GM23338 (cell line): ENCODE measurements around the gene WNT8B. TPM values are rescaled to one million over a fixed set of nuclear protein-coding genes. Genes with fewer than 3 reads are reported as not detected.

Experiments used
- ATAC-seq: fragments of 200-7000 bp; cut with Tn5 transposase; 3 replicates; pipeline ENCODE4 v1.9.1; 2020
- DNase-seq: peaks from one replicate; pipeline ENCODE4 v3.0.0-alpha.2; 2015; ENCODE audit warnings: low spot score
- H2AFZ ChIP-seq: fragments of 200-600 bp; sonication (generic); 2 replicates; pipeline ENCODE4 v1.8.0; 2016; ENCODE audit warnings: antibody characterized with exemption, mild to moderate bottlenecking, moderate library complexity
- H3F3A ChIP-seq: fragments of 200-600 bp; sonication (generic); replicated peaks from 2 replicates; pipeline ENCODE4 v1.8.0; 2017; ENCODE audit warnings: antibody characterized with exemption, mixed run types, low read depth
- H3K27ac ChIP-seq: fragments of 200-600 bp; sonication (generic); 2 replicates; pipeline ENCODE4 v1.6.1; 2016; ENCODE audit warnings: low read depth
- H3K27me3 ChIP-seq: fragments of 200-600 bp; sonication (generic); 2 replicates; pipeline ENCODE4 v1.8.0; 2016; ENCODE audit warnings: mild to moderate bottlenecking, mixed run types, moderate library complexity; ENCODE audit not compliant: insufficient read depth
- H3K36me3 ChIP-seq: fragments of 200-600 bp; sonication (generic); 2 replicates; pipeline ENCODE4 v1.8.0; 2016; ENCODE audit warnings: mild to moderate bottlenecking; ENCODE audit not compliant: insufficient read depth
- H3K4me1 ChIP-seq: fragments of 200-600 bp; sonication (generic); 2 replicates; pipeline ENCODE4 v1.8.0; 2016; ENCODE audit warnings: mild to moderate bottlenecking, moderate library complexity; ENCODE audit not compliant: insufficient read depth
- H3K4me2 ChIP-seq: fragments of 200-600 bp; sonication (generic); 2 replicates; pipeline ENCODE4 v1.7.1; 2017; ENCODE audit warnings: mixed run types
- H3K4me3 ChIP-seq: fragments of 200-600 bp; sonication (generic); 2 replicates; pipeline ENCODE4 v1.6.1; 2016; ENCODE audit warnings: mixed run types
- H3K79me2 ChIP-seq: fragments of 200-600 bp; sonication (generic); replicated peaks from 2 replicates; pipeline ENCODE4 v1.8.0; 2017; ENCODE audit warnings: mild to moderate bottlenecking; ENCODE audit not compliant: insufficient read depth
- H3K9me2 ChIP-seq: fragments of 200-600 bp; sonication (generic); 2 replicates; pipeline ENCODE4 v1.8.0; 2017; ENCODE audit not compliant: insufficient read depth
- H4K20me1 ChIP-seq: fragments of 200-600 bp; sonication (generic); replicated peaks from 2 replicates; pipeline ENCODE4 v1.8.0; 2017; ENCODE audit warnings: mild to moderate bottlenecking; ENCODE audit not compliant: insufficient read depth
- H3K27ac Mint-ChIP-seq: 2 replicates; pipeline ENCODE4 v1.8.0; 2020; ENCODE audit warnings: inconsistent platforms, mild to moderate bottlenecking, moderate library complexity, mixed read lengths
- H3K27me3 Mint-ChIP-seq: 3 replicates; pipeline ENCODE4 v1.8.0; 2022; ENCODE audit warnings: low read depth, mild to moderate bottlenecking, moderate library complexity, mixed read lengths, inconsistent platforms; ENCODE audit not compliant: insufficient read depth, poor library complexity
- H3K36me3 Mint-ChIP-seq: 3 replicates; pipeline ENCODE4 v1.8.0; 2021; ENCODE audit warnings: low read depth, mild to moderate bottlenecking, inconsistent platforms, moderate library complexity, mixed read lengths
- H3K4me1 Mint-ChIP-seq: 3 replicates; pipeline ENCODE4 v1.8.0; 2020; ENCODE audit warnings: mild to moderate bottlenecking, inconsistent platforms, mixed read lengths
- H3K4me3 Mint-ChIP-seq: 3 replicates; pipeline ENCODE4 v1.8.0; 2021; ENCODE audit warnings: moderate library complexity, mild to moderate bottlenecking, inconsistent platforms, mixed read lengths
- H3K9me3 Mint-ChIP-seq: 3 replicates; pipeline ENCODE4 v1.8.0; 2020; ENCODE audit warnings: moderate library complexity, mild to moderate bottlenecking, inconsistent platforms, mixed read lengths
- CREB1 ChIP-seq: fragments of 250-450 bp; sonication (Bioruptor Pico); IDR thresholded peaks from 2 replicates; pipeline ENCODE4 v1.5.0; 2020; ENCODE audit warnings: low read depth, mild to moderate bottlenecking, moderate library complexity
- CTCF ChIP-seq, 2 experiments: fragments of 200-600 bp in 1 of 2; sonication (generic) in 1 of 2; conservative IDR thresholded peaks; 2 replicates each; pipeline versions ENCODE4 v1.5.1 to v1.6.1; 2016 to 2017; ENCODE audit warnings: antibody characterized with exemption in 2 of 2, low read depth in 2 of 2, mild to moderate bottlenecking in 2 of 2, moderate library complexity in 1 of 2
- ETS1 ChIP-seq: IDR thresholded peaks from 2 replicates; pipeline ENCODE4 v1.6.1; 2016; ENCODE audit warnings: antibody characterized with exemption
- EZH2 ChIP-seq: fragments of 200-600 bp; sonication (generic); IDR thresholded peaks from one replicate; pipeline ENCODE4 v1.8.0; 2017; ENCODE audit warnings: antibody characterized with exemption, mild to moderate bottlenecking, low read depth; ENCODE audit not compliant: unreplicated experiment
- EZH2phosphoT487 ChIP-seq: fragments of 200-600 bp; sonication (generic); IDR thresholded peaks from one replicate; pipeline ENCODE4 v1.8.1; 2018; ENCODE audit warnings: antibody characterized with exemption; ENCODE audit not compliant: unreplicated experiment
- JUNB ChIP-seq: IDR thresholded peaks from one replicate; pipeline ENCODE4 v1.6.1; 2016; ENCODE audit warnings: antibody characterized with exemption; ENCODE audit not compliant: unreplicated experiment
- NANOG ChIP-seq: IDR thresholded peaks from 2 replicates; pipeline ENCODE4 v1.6.1; 2016; ENCODE audit warnings: antibody characterized with exemption, borderline replicate concordance
- REST ChIP-seq: IDR thresholded peaks from one replicate; pipeline ENCODE4 v1.6.1; 2018; ENCODE audit warnings: antibody characterized with exemption; ENCODE audit not compliant: unreplicated experiment
- STAT1 ChIP-seq: IDR thresholded peaks from one replicate; pipeline ENCODE4 v1.6.1; 2016; ENCODE audit warnings: antibody characterized with exemption; ENCODE audit not compliant: unreplicated experiment
- ZNF114 ChIP-seq: fragments of 250-450 bp; sonication (Bioruptor Pico); IDR thresholded peaks from 2 replicates; pipeline ENCODE4 v1.5.0; 2020; ENCODE audit warnings: mild to moderate bottlenecking, moderate library complexity
- ZNF462 ChIP-seq: fragments of 250-450 bp; sonication (Bioruptor Pico); IDR thresholded peaks from 2 replicates; pipeline ENCODE4 v1.5.0; 2020; ENCODE audit warnings: mild to moderate bottlenecking, moderate library complexity
- polyA plus RNA-seq: library from polyadenylated mRNA; unstranded; fragments of >200 nt; fragmentation: Nextera tagmentation; extraction: Ambion mirVana; gene quantifications from 2 replicates; pipeline ENCODE4 v1.2.1, GENCODE V29; 2016
- total RNA-seq: library from RNA; depleted of rRNA; stranded (reverse); fragments of >200 nt; shearing (Covaris generic); gene quantifications from 2 replicates; pipeline ENCODE4 v1.2.3, GENCODE V29; 2014

Gene WNT8B
- total and polyA plus RNA-seq, 2 experiments from 2014 or later: 0.74 to 1.3 TPM

- DNase-seq (no peak), ATAC-seq (no peak)
- no peak overlapping the region for H3K4me3 Mint-ChIP-seq
- H3K27ac Mint-ChIP-seq: no peak overlapping the region
- Histone ChIP-seq H3K36me3 (no peaks in the 10 kb centered on the region; the same call in 1 of the 2 replicates), H3K27me3 (no peaks in the 10 kb centered on the region), H3K4me1 (peaks cover 17% of the 10 kb centered on the region), H3K9me2 (no peaks in the 10 kb centered on the region), H3K27ac (no peak overlapping the region), H4K20me1 (peaks cover 11% of the 10 kb centered on the region), H2AFZ (no peak overlapping the region), H3K4me3 (no peak overlapping the region), H3K4me2 (no peak overlapping the region), H3F3A (no peaks in the 10 kb centered on the region), H3K79me2 (peaks cover 26% of the 10 kb centered on the region)
- H3K27me3 Mint-ChIP-seq: peaks cover 2% of the 10 kb centered on the region
- peaks cover 8% of the 10 kb centered on the region for H3K36me3 Mint-ChIP-seq
- peaks cover 10% of the 10 kb centered on the region for H3K4me1 Mint-ChIP-seq
- H3K9me3 Mint-ChIP-seq: no peaks in the 10 kb centered on the region
- no peak for TF ChIP-seq ETS1
- no peak for TF ChIP-seq EZH2
- no peak for TF ChIP-seq CREB1 (CRISPR knock-in tag)
- no peak for TF ChIP-seq EZH2phosphoT487
- no peak for TF ChIP-seq CTCF (conservative IDR thresholded peaks at IDR 0.05; ENCODE audit: low read depth in 2 of 2)
- no peak for TF ChIP-seq REST
- TF ChIP-seq ZNF114 (CRISPR knock-in tag): no peak
- no peak for TF ChIP-seq ZNF462 (CRISPR knock-in tag)
- TF ChIP-seq STAT1: no peak
- no peak for TF ChIP-seq JUNB
- TF ChIP-seq NANOG: no peak
These were observed 69.0 kb downstream of the WNT8B start for GRCh38 chr10:100531761-100532160.
